ENCODE measurements around the gene MPZL2.

The MPZL2 gene

DNA sequence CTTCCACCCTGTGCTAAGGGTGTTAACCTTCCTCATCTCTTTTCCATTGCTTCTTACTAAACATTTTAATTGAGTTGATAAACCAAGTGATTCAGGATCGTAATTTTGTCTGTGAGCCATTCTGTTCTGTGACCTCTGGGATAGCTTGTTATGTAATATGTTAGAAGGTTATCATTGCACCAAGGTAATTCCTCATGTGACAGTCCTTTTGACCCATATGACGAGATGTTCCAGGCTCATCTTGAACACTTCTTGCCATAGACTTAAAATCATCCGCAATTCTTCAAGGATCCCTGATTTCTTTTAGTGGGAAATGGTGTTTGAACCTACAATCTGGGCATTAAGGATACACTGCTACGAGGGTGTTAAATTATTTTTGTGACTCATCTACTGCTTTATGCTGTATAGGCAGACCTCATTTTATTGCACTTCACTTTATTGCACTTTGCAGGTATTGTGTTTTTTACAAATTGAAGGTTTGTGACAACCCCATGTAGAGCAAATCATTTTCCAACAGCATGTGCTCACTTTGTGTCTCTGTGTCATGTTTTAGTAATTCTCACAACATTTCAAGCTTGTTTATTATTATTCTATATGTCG is 19.0 kb upstream of the MPZL2 start:
- no peak overlapping the region for H3K27ac Mint-ChIP-seq
- no peaks in the 10 kb centered on the region for H3K4me1 Mint-ChIP-seq

DNA sequence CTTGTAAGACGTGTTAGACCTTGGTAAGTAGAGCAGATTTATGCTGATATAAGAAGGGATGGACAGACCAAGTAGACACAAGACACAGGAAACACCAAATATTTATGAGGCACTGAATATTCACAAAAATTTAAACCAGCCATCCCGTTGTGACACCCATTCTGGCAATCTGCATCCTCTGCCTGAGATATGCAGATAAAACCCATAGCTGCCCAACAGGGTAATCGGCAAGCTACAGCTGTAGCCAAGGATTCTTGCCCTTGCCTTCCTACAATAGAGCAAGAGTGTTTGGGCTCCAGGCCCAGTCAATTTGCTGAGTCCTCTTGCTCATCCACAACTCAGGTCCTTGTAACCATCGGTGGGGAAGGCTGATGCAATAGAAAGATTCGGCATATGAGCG is 18.5 kb upstream of the MPZL2 start:
- Mint-ChIP-seq H3K9me3 (peaks cover 3% of the 10 kb centered on the region), H3K4me3 (no peak overlapping the region), H3K36me3 (ENCODE audit: low read depth) (no peaks in the 10 kb centered on the region), H3K4me1 (no peaks in the 10 kb centered on the region), H3K27me3 (ENCODE audit: low read depth, poor library complexity) (peaks cover 47% of the 10 kb centered on the region), H3K27ac (no peak overlapping the region)
- no peak for DNase-seq
- TF ChIP-seq, protein P1, sequence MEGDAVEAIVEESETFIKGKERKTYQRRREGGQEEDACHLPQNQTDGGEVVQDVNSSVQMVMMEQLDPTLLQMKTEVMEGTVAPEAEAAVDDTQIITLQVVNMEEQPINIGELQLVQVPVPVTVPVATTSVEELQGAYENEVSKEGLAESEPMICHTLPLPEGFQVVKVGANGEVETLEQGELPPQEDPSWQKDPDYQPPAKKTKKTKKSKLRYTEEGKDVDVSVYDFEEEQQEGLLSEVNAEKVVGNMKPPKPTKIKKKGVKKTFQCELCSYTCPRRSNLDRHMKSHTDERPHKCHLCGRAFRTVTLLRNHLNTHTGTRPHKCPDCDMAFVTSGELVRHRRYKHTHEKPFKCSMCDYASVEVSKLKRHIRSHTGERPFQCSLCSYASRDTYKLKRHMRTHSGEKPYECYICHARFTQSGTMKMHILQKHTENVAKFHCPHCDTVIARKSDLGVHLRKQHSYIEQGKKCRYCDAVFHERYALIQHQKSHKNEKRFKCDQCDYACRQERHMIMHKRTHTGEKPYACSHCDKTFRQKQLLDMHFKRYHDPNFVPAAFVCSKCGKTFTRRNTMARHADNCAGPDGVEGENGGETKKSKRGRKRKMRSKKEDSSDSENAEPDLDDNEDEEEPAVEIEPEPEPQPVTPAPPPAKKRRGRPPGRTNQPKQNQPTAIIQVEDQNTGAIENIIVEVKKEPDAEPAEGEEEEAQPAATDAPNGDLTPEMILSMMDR (IDR thresholded peaks at IDR 0.05), result no peak

More for the DNA sequence above, 19.0 kb upstream of the MPZL2 start:
- peaks cover 3% of the 10 kb centered on the region for H3K9me3 Mint-ChIP-seq
- TF ChIP-seq, protein P1 (IDR thresholded peaks at IDR 0.05), result no peak
- no peaks in the 10 kb centered on the region for H3K36me3 Mint-ChIP-seq (ENCODE audit: low read depth)
- DNase-seq, result no peak
- peaks cover 46% of the 10 kb centered on the region for H3K27me3 Mint-ChIP-seq (ENCODE audit: low read depth, poor library complexity)
- H3K4me3 Mint-ChIP-seq, result no peak overlapping the region

DNA sequence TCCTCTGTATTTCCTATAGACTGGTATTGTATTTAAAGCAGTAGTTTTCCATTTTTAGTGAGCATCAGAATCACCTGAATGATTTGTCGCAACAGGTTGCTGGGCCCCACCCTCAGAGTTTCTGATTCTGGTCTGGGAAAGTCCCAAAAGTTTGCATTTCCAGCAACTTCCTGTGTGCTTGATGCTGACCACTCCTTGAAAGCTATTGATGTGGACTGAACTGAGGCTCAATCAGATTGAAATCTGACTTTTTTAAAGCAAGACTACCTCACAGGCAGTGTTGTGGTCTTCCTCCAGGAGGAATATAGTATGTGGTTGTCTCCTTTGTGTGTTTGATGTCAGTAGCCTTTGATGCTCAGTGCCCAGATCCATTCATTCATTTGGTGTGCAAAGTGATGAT is 17.2 kb upstream of the MPZL2 start:
- Mint-ChIP-seq H3K9me3 (peaks cover 3% of the 10 kb centered on the region), H3K27ac (no peak overlapping the region), H3K4me1 (no peaks in the 10 kb centered on the region), H3K27me3 (ENCODE audit: low read depth, poor library complexity) (peaks cover 51% of the 10 kb centered on the region), H3K36me3 (ENCODE audit: low read depth) (no peaks in the 10 kb centered on the region), H3K4me3 (no peak overlapping the region)
- no peak for DNase-seq
- TF ChIP-seq, protein P1 (IDR thresholded peaks at IDR 0.05), result no peak

DNA sequence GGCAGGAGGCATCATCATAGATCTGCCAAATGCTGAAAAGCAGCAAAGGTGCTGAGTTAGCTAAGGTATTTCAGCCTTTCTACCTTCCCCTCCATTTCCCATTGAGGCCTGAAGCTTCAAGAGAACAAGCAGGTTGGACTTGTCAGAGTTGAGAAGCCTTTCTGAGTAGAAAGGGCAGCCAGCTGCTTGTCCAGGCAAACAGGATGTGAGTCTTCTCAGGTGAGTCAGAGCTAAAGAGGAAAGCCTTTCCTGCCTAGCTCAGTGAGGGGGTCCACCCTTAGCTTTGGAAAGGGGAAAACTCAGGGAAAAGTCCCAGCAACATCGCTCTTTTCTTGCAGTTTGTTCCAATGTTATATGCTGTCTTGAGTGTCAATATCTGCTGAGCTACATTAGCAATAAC is 13.2 kb upstream of the MPZL2 start:
- no peaks in the 10 kb centered on the region for H3K36me3 Mint-ChIP-seq (ENCODE audit: low read depth)
- H3K27me3 Mint-ChIP-seq (ENCODE audit: low read depth, poor library complexity), result peaks cover 67% of the 10 kb centered on the region
- DNase-seq, result no peak
- H3K4me1 Mint-ChIP-seq, result no peaks in the 10 kb centered on the region
- no peak overlapping the region for H3K4me3 Mint-ChIP-seq
- TF ChIP-seq, protein P1 (IDR thresholded peaks at IDR 0.05), result no peak
- H3K9me3 Mint-ChIP-seq, result no peaks in the 10 kb centered on the region
- H3K27ac Mint-ChIP-seq, result no peak overlapping the region

DNA sequence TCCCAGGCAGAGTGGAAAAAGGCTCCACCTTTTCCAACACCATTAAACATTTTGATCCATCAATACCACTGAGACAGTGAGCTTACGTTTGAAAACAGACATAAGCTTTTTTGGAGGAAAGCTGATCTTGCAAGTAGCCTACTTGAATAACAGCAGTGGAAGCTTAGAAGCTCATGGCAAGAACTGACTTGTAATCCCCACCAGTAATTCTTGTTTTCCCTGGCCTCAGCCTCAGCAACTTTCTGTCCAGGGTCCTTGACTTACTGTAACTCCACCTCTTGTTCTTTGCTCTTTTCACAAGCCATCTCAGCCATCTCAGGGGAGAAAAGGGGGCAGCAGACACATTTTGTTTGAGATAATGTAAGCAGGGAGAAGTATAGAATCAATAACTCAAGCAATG is 12.3 kb upstream of the MPZL2 start:
- H3K36me3 Mint-ChIP-seq (ENCODE audit: low read depth), result no peaks in the 10 kb centered on the region
- TF ChIP-seq, protein P1 (IDR thresholded peaks at IDR 0.05), result no peak
- H3K9me3 Mint-ChIP-seq, result no peaks in the 10 kb centered on the region
- H3K4me3 Mint-ChIP-seq, result no peak overlapping the region
- H3K27me3 Mint-ChIP-seq (ENCODE audit: low read depth, poor library complexity), result peaks cover 69% of the 10 kb centered on the region
- no peak overlapping the region for H3K27ac Mint-ChIP-seq
- H3K4me1 Mint-ChIP-seq, result no peaks in the 10 kb centered on the region
- DNase-seq, result no peak

DNA sequence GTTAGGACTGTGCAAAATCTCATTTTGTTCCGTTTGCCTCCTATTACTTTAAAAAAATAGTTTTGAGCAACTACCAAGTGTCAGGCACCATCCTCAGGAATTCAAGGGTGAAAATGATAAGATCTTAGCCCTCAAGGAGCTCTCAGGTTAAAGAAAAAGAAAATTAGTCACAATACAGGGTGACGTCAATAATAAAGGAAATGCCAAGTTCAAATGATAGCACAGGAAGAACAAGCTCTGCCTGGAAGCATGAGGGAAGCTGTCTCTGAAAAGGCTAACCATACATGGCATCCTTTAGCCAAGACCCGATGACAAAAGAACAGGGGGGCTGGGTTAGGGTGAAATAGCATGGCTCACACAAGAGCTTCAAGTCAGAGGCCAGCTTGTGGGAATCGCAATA is 11.1 kb upstream of the MPZL2 start:
- TF ChIP-seq, protein P1 (IDR thresholded peaks at IDR 0.05), result no peak
- H3K4me1 Mint-ChIP-seq, result no peaks in the 10 kb centered on the region
- no peak overlapping the region for H3K27ac Mint-ChIP-seq
- H3K36me3 Mint-ChIP-seq (ENCODE audit: low read depth), result no peaks in the 10 kb centered on the region
- H3K9me3 Mint-ChIP-seq, result no peaks in the 10 kb centered on the region
- no peak overlapping the region for H3K4me3 Mint-ChIP-seq
- peaks cover 81% of the 10 kb centered on the region for H3K27me3 Mint-ChIP-seq (ENCODE audit: low read depth, poor library complexity)
- no peak for DNase-seq
